Neuronal stem cell (in vitro differentiated cells): ENCODE measurements around the gene PROKR2. TPM values are rescaled to one million over a fixed set of nuclear protein-coding genes. Genes with fewer than 3 reads are reported as not detected.

ENCODE experiments used
- DNase-seq: peaks from one replicate; pipeline ENCODE4 v3.0.0-alpha.2; 2013; ENCODE audit warnings: low spot score
- H2AFZ ChIP-seq: one replicate; pipeline ENCODE4 v1.6.1; 2013; ENCODE audit warnings: mild to moderate bottlenecking, low read length, inconsistent platforms
- H2AK5ac ChIP-seq: 2 replicates; pipeline ENCODE4 v1.6.1; 2013; ENCODE audit warnings: low read depth, mild to moderate bottlenecking, inconsistent platforms, low read length, moderate library complexity, mixed read lengths
- H2BK120ac ChIP-seq: 2 replicates; pipeline ENCODE4 v1.6.1; 2013; ENCODE audit warnings: low read depth, mild to moderate bottlenecking, inconsistent platforms, low read length, moderate library complexity, mixed read lengths
- H2BK12ac ChIP-seq: one replicate; pipeline ENCODE4 v1.6.1; 2013; ENCODE audit warnings: low read length, inconsistent platforms
- H2BK15ac ChIP-seq: 2 replicates; pipeline ENCODE4 v1.6.1; 2013; ENCODE audit warnings: mild to moderate bottlenecking, low read length, inconsistent platforms, mixed read lengths
- H2BK5ac ChIP-seq: one replicate; pipeline ENCODE4 v1.6.1; 2013; ENCODE audit warnings: inconsistent platforms, mild to moderate bottlenecking, low read length, moderate library complexity
- H3K14ac ChIP-seq: one replicate; pipeline ENCODE4 v1.6.1; 2013; ENCODE audit warnings: low read length, inconsistent platforms
- H3K18ac ChIP-seq: 2 replicates; pipeline ENCODE4 v1.6.1; 2013; ENCODE audit warnings: low read length, inconsistent platforms
- H3K23ac ChIP-seq: 2 replicates; pipeline ENCODE4 v1.6.1; 2013; ENCODE audit warnings: low read depth, mild to moderate bottlenecking, mixed read lengths, low read length, inconsistent platforms; ENCODE audit not compliant: poor library complexity
- H3K27ac ChIP-seq: replicated peaks from 3 replicates; pipeline ENCODE4 v1.5.1; 2013; ENCODE audit warnings: low read length, inconsistent platforms
- H3K27me3 ChIP-seq, 3 experiments: 2 replicates each; pipeline ENCODE4 v1.6.1; 2013; ENCODE audit warnings: low read length in 3 of 3, mild to moderate bottlenecking in 2 of 3, inconsistent platforms in 1 of 3, low read depth in 1 of 3, mixed read lengths in 1 of 3, moderate library complexity in 1 of 3; ENCODE audit not compliant: control insufficient read depth in 3 of 3, insufficient read depth in 3 of 3
- H3K36me3 ChIP-seq, 2 donors: replicated peaks in 1 of 2; 2 replicates each; pipeline ENCODE4 v1.6.1; 2013; ENCODE audit warnings: low read length in 2 of 2; ENCODE audit not compliant: control insufficient read depth in 2 of 2, insufficient read depth in 2 of 2
- H3K4ac ChIP-seq: 2 replicates; pipeline ENCODE4 v1.6.1; 2013; ENCODE audit warnings: inconsistent platforms, mild to moderate bottlenecking, low read length, moderate library complexity
- H3K4me1 ChIP-seq, 2 donors: 1 replicate in 1 of 2; 2 replicates in 1 of 2; pipeline ENCODE4 v1.6.1; 2013; ENCODE audit warnings: low read length in 2 of 2, low read depth in 1 of 2; ENCODE audit not compliant: control insufficient read depth in 2 of 2, insufficient read depth in 1 of 2
- H3K4me2 ChIP-seq: one replicate; pipeline ENCODE4 v1.6.1; 2013; ENCODE audit warnings: mild to moderate bottlenecking, low read length, inconsistent platforms; ENCODE audit not compliant: insufficient read depth, poor library complexity, severe bottlenecking
- H3K4me3 ChIP-seq, 2 donors: 2 replicates each; pipeline ENCODE4 v1.5.1; 2013; ENCODE audit warnings: low read length in 2 of 2, mild to moderate bottlenecking in 2 of 2, inconsistent platforms in 1 of 2, moderate library complexity in 1 of 2
- H3K79me1 ChIP-seq: one replicate; pipeline ENCODE4 v1.6.1; 2013; ENCODE audit warnings: low read depth, mild to moderate bottlenecking, inconsistent platforms, low read length, moderate library complexity
- H3K9ac ChIP-seq: one replicate; pipeline ENCODE4 v1.6.1; 2013; ENCODE audit warnings: mild to moderate bottlenecking, low read depth, low read length, inconsistent platforms; ENCODE audit not compliant: poor library complexity
- H3K9me3 ChIP-seq, 2 donors: replicated peaks in 1 of 2; 2 replicates each; pipeline versions ENCODE3 to v1.6.1; 2013; ENCODE audit warnings: low read length in 2 of 2, mild to moderate bottlenecking in 2 of 2, inconsistent platforms in 1 of 2, low read depth in 1 of 2, mixed read lengths in 1 of 2, moderate library complexity in 1 of 2; ENCODE audit not compliant: control insufficient read depth in 2 of 2, insufficient read depth in 1 of 2
- H4K8ac ChIP-seq: one replicate; pipeline ENCODE4 v1.6.1; 2013; ENCODE audit warnings: low read depth, mild to moderate bottlenecking, inconsistent platforms, low read length, moderate library complexity
- H4K91ac ChIP-seq: one replicate; pipeline ENCODE4 v1.6.1; 2013; ENCODE audit warnings: low read length, low read depth, mild to moderate bottlenecking, inconsistent platforms; ENCODE audit not compliant: poor library complexity
- WGBS, 2 donors: extraction: QIAGEN DNeasy Blood & Tissue Kit; methylation state at CpG; one replicate each; pipeline ENCODE4 v1.1.7; 2013; ENCODE audit warnings: missing lambda C conversion rate in 2 of 2, mixed read lengths in 1 of 2; ENCODE audit not compliant: insufficient read length in 2 of 2, insufficient replicate concordance in 1 of 2; ENCODE audit errors: extremely low coverage in 2 of 2; 5-methylcytosine and 5-hydroxymethylcytosine counted together
- polyA plus RNA-seq, 2 experiments: library from polyadenylated mRNA; stranded (reverse); fragments of 200-250 nt; gene quantifications; one replicate each; pipeline ENCODE4 v1.2.3, GENCODE V29; 2013

Gene PROKR2
- 0.04 TPM for polyA plus RNA-seq (2013, experiment 1 of 2)
- polyA plus RNA-seq (2013, experiment 2 of 2), result 0.03 TPM

DNA sequence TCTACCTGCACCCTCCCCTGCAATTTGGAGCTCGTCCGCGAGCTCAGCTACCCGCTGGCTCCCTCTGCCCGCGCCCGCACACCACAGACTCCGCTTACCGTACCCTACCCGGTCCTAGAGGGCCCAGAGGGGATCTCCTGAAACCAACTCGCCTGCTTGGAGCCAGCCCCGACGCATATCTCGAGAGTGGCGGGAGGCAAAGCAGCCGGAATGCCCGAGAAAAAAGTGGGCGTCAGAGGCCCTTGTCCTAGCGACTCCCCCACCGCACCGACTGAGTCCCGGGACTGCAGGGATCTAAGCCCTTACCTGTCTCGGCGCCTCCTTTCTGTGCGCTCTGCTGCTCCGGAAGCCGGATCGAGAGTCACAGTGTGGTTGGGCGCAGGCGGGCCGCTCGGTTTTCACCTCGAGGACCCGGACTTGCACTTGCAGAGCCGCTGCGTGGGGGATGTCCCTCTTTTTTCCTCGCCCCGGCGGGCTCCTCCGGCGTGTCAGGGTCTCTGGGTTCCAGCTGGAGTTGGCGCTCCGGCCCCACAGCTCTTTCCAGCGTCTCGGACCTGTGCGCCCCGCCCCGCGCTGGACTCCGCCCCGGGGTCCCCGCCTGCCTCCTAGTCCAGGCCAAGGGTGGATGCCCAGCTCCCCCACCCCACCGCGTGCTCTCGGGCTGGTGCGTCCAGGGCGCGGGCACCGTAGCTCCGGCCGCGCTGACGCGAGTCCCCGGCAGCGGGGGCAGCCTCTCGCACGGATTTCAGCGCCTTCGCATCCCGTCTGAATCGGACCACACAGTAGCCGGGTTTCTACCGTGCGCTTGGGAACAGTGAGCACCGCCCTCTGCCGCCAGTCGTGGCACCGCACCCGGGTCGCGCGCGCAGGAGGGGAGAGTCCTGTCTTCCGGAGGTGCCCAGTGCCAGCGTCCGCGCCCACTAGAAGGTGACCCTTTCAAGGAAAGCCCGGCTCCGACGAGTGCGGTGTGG is at the start of gene PROKR2:
TSS of gene PROKR2 (minus strand) at position 767 of the 971 bp plus-strand sequence. CDS start 2,585 bp downstream, outside the sequence.
- no peaks in the 10 kb centered on the region for H3K36me3 ChIP-seq
- H3K79me1 ChIP-seq, result no peaks in the 10 kb centered on the region
- H3K18ac ChIP-seq, result peak within 1 kb of the TSS; percentile 97
- H3K9me3 ChIP-seq, result peaks cover 0 to 7% of the 10 kb centered on the region in 2 donors
- H2AFZ ChIP-seq, result peak within 1 kb of the TSS; percentile 70
- H3K4me1 ChIP-seq, result peaks cover 2% of the 10 kb centered on the region in 2 donors
- H3K27me3 ChIP-seq, result peaks cover 14 to 67% (median 51%) of the 10 kb centered on the region in 3 experiments
- peak within 1 kb of the TSS; percentile 31 for H2BK15ac ChIP-seq
- H2BK5ac ChIP-seq, result no peak within 1 kb of the TSS
- peak within 1 kb of the TSS; percentile 98 for H3K4me2 ChIP-seq
- H3K27ac ChIP-seq, result no peak within 1 kb of the TSS
- no CpG with 5 or more reads among the region's 92 CpGs for WGBS, 2 donors
- H2AK5ac ChIP-seq, result peak within 1 kb of the TSS; percentile 44
- H2BK120ac ChIP-seq, result no peak within 1 kb of the TSS
- H2BK12ac ChIP-seq, result peak within 1 kb of the TSS; percentile 51
- peak; percentile 61 for DNase-seq
- H3K4ac ChIP-seq, result no peak within 1 kb of the TSS
- H4K91ac ChIP-seq, result no peak within 1 kb of the TSS
- H3K9ac ChIP-seq, result peak within 1 kb of the TSS; percentile 75
- no peak within 1 kb of the TSS for H4K8ac ChIP-seq
- peak within 1 kb of the TSS; percentile 6 to 82 for H3K4me3 ChIP-seq
- H3K23ac ChIP-seq, result peak within 1 kb of the TSS; percentile 77
- peak within 1 kb of the TSS; percentile 66 for H3K14ac ChIP-seq

DNA sequence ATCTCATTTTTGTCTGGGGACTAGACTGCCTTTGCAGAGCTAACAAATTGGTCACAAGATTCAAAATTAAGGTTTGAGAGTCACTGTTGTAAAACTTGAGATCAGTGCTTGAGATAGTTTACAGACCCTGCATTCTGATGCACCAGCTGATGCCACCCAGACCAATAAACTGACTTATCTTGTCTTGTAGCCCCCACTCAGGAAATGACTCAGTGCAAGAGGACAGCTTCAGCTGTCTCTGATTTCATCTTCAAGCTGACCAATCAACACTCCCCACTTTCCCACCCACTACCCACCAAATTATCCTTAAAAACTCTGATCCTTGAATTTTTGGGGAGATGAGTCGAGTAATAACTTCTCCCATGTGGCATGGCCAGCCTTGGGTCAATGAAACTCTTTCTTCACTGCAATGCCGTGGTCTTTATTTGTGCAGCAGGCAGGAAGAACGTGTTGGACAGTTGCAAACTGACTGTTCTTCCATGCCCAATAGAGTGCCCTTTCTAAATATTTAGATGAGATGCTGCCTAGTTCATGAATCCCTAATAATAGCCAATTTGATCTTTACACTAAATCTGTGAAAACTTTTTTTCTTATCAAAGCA is 48.3 kb upstream of the PROKR2 start:
- Histone ChIP-seq H3K27me3 (no peaks in the 10 kb centered on the region), H3K14ac (no peak overlapping the region), H2BK120ac (no peak overlapping the region), H4K91ac (no peak overlapping the region), H3K79me1 (no peaks in the 10 kb centered on the region), H3K4me3 (no peak overlapping the region), H3K9me3 (peaks cover 0 to 4% of the 10 kb centered on the region in 2 donors), H3K27ac (no peak overlapping the region), H3K4me2 (no peak overlapping the region), H3K36me3 (no peaks in the 10 kb centered on the region), H2AK5ac (no peak overlapping the region), H2AFZ (no peak overlapping the region), H3K23ac (no peak overlapping the region), H2BK12ac (no peak overlapping the region), H4K8ac (no peak overlapping the region), H3K4ac (no peak overlapping the region), H3K18ac (no peak overlapping the region), H3K9ac (no peak overlapping the region), H3K4me1 (no peaks in the 10 kb centered on the region), H2BK5ac (no peak overlapping the region), H2BK15ac (no peak overlapping the region)
- no peak for DNase-seq
- no CpG with 5 or more reads among the region's 3 CpGs for WGBS, 2 donors

DNA sequence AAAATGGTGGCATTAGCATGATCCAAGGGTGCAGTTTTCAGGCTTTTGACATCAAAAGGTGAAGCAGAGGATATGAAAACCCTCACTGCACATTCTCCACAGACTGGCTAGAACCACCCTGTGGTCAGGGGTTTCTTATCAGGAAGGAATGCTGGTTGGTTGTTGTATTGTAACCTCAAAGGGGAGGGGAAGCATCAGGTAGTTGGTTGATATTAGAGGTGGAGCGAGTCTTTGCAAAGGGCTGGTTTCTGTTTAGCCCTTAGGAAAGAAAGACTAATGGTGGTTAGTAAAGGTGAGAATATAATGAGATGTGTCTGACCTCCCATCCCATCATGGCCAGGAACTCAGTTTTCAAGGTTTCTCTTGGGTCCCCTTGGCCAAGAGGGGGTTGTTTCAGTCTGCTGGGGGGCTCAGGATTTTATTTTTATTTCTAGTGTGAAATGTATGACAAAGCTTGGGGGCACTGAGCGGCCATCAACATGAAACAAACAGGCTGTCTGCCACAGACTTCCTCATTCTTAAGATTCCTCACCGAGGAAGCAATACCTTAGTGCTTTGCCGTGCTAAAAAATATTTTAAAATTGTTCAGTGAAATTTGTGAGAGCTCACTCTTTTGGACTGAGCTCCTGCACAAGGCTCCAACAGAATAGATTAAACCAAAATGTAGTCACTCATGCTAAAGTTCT is 47.5 kb upstream of the PROKR2 start:
- Histone ChIP-seq H3K27me3 (no peaks in the 10 kb centered on the region), H3K4me3 (no peak overlapping the region), H3K14ac (no peak overlapping the region), H2BK120ac (no peak overlapping the region), H2AFZ (no peak overlapping the region), H3K4me2 (no peak overlapping the region), H3K27ac (no peak overlapping the region), H4K91ac (no peak overlapping the region), H3K79me1 (no peaks in the 10 kb centered on the region), H2BK15ac (no peak overlapping the region), H4K8ac (no peak overlapping the region), H3K23ac (no peak overlapping the region), H3K36me3 (no peaks in the 10 kb centered on the region), H2BK5ac (no peak overlapping the region), H3K4ac (no peak overlapping the region), H3K9me3 (peaks cover 0 to 4% of the 10 kb centered on the region in 2 donors), H2BK12ac (no peak overlapping the region), H3K9ac (no peak overlapping the region), H3K4me1 (no peaks in the 10 kb centered on the region), H3K18ac (no peak overlapping the region), H2AK5ac (no peak overlapping the region)
- no CpG with 5 or more reads among the region's 4 CpGs for WGBS, 2 donors
- no peak for DNase-seq
